Ishikawa (cell line): Measurements from ENCODE around the gene DIAPH3.

Experiments
- TAF1 ChIP-seq: IDR thresholded peaks from 2 replicates; pipeline ENCODE4 v1.6.1; 2012; ENCODE audit warnings: low read depth, mild to moderate bottlenecking
- TF ChIP-seq, protein P1 (sequence below): IDR thresholded peaks from 2 replicates; pipeline ENCODE4 v1.6.1; 2012

DNA sequence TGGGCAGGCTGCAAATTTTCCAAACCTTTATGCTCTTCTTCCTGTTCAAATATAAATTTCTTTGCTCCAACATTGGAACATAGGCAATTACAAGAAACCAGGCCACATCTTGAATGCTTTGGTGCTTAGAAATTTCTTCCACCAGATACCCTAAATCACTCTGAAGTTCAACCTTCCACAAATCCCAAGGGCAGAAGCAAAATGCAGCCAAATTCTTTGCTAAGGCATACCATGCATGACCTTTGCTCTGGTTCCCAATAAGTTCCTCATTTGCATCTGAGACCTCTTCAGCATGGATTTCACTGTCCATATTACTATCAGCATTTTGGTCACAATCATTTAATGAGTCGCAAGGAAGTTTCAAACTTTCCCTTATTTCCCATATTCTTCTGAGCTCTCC, 130.9 kb downstream of the DIAPH3 start:
- no peak for TF ChIP-seq TAF1
- TF ChIP-seq, protein P1, sequence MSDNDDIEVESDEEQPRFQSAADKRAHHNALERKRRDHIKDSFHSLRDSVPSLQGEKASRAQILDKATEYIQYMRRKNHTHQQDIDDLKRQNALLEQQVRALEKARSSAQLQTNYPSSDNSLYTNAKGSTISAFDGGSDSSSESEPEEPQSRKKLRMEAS = no peak
